Hematopoietic multipotent progenitor cell treated with erythropoietin and hydrocortisone succinate and interleukin-3 and kit ligand, for 15 days (in vitro differentiated cells): ENCODE measurements around the gene VPS37B.
"Not testable (repeated sequence)": the region's sequence is repeated elsewhere in the genome, so short reads cannot be mapped to it uniquely, and the experiment has no call there.

Experiments
- DNase-seq: peaks from one replicate; pipeline ENCODE4 v3.0.0-alpha.2; 2015; ENCODE audit warnings: low spot score

VPS37B gene, protein sequence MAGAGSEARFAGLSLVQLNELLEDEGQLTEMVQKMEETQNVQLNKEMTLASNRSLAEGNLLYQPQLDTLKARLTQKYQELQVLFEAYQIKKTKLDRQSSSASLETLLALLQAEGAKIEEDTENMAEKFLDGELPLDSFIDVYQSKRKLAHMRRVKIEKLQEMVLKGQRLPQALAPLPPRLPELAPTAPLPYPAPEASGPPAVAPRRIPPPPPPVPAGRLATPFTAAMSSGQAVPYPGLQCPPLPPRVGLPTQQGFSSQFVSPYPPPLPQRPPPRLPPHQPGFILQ

DNA sequence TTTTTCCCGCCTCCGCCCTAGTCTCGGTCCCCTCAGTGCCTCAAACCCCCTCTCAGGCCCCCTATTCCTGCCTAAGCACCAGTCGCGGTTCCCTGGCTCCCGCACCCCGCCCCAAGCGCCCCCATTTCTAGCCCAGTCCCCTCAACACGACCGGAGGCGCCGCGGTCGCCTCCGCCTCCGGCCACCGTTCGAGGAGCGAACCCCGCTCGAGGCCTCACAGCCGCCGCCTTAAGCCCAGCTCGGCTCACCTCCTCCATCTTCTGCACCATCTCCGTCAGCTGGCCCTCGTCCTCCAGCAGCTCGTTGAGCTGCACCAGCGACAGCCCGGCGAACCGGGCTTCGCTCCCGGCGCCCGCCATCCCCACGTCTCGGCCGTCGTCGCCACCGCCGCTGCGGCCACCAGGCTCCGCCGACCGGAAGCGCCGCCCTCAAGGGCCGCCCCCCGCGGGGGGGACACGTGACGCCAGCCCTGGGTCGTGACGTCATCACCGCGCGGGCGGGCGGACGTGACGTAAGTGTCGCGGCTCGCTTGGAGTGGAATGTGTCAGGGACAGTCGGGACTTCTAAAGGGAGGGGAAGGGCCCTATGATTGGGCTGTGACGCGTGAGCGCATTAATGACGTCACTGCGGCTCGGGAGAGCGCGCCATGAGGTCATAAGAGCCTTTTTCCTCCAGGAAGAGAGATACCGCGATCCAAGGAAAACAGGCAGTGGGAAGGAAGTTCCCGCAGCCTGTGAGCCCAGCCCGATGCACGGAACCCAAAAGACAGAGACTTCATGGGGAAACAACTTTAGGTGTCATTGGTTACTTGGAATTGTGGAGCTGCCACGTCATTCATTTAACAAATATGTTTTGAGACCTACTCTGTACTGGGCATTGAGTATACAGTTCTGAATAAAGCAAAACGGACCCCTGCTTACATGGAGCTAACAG, at the start of gene VPS37B:
VPS37B (minus strand) TSS at position 421 of the 933 bp plus-strand sequence; CDS start at position 359, 62 bp downstream.
- DNase-seq = peak; percentile 78

DNA sequence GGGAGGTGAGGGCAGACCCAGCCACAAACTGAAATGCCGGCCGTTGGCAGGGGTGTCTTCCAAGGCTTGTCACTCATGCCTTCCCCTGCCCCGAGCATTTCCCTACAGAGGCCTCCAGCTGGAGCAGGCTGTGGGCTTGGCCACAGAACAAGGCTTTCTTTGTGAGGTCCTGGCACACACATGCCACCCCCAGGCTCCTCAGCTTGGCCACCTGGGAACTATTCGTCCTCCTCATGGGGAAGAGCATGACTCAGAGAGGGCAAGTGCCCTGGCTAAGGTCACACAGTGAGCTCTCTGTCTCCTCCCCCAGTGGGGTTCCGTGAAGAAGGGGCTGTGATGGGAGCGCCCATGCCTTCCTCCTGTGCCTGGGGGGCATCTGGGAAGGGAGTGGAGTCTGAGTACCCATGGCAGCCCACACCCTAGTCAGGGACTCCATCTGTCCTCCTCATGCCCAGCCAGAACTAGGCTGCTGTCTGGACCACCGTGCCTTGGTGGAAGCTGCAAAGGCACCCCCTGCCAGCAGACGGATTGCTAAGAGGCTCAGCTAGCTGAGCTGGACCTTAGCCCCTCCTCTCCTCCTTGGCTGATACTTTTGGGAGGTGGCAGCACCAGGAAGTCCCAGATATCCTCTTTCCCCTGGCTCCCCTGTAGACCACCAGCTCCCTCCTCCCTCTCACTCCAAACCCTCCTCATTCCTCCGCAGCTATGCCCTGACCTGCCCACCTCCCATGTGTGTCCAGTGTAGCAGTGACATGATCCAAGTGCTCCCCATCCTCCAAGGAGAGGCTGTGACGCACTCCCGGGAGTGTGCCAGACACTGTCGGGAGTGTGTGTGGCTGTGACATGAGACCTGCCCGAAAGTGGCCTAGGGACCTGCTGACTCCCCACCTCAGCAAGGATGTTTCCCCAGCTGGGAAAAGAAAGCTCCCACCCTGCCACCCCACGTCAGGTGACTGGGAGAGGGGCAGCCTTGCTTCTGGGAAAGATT, 49.0 kb upstream of the VPS37B start:
- no peak for DNase-seq

DNA sequence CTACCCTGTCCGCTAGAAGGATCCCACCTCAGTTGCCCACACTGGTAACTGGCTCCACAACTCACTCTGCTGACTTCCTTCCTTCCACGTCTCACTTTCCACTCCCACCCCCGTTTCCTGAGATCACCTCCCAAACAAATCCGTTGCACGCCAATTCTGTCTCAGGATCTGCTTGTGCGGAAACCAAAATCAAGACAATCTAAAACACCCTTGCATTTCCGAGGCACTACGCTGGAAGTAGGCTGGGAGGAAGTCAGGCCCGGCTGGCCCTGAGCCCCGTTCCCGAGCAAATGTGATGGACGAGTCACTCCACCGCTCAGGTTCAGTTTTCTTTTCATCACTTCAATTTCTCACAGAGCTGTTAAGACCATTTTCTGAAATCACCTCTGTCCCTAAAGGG, 47.3 kb upstream of the VPS37B start:
- no peak for DNase-seq

DNA sequence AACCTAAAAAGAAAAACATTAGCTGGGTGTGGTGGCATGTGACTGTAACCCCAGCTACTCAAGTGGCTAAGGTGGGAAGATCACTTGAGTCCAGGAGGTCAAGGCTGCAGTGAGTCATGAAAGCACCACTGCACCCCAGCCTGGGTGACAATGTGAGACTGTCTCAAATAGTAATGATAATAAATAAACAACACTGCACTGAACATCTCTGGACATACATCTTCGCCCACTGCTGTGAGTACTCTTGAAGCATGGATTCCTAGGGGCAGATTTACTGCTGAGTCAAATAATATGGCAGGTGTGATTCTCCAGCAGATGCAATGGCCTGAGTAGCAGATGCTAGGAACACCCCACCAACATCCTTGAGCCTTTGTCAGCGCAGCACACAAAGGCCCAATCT, 46.7 kb upstream of the VPS37B start:
- no peak for DNase-seq

DNA sequence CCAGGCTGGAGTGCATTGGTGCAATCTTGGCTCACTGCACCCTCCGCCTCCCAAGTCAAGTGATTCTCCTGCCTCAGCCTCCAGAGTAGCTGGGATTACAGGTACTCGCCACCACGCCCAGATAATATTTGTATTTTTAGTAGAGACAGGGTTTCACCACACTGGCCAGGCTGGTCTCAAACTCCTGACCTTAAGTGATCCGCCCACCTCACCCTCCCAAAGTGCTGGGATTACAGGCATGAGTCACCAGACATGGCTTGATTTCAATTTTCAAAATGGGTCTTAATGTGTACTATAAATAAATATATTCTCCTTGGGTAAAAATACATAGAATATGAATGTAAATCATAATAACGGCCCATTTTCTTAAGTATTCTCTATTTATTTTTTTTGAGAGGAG, 45.4 kb upstream of the VPS37B start:
- DNase-seq = not testable (repeated sequence)

DNA sequence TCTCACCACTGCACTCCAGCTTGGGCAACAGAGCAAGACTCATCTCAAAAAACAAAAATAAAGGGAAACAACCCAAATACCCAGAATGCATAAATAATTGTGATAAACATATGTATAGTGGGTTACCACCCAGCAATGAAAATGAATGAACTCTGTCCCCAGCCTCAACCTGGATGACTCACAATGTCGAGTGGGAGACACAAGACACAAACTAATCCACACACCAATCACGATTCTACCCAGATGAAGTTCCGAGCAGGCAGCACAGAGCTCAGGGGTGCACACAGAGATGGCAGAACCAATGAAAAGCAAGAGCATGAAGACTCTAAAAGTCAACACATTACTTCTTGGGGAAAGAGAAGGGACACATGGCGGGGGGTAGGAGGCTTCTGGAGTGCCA, 43.2 kb upstream of the VPS37B start:
- no peak for DNase-seq

DNA sequence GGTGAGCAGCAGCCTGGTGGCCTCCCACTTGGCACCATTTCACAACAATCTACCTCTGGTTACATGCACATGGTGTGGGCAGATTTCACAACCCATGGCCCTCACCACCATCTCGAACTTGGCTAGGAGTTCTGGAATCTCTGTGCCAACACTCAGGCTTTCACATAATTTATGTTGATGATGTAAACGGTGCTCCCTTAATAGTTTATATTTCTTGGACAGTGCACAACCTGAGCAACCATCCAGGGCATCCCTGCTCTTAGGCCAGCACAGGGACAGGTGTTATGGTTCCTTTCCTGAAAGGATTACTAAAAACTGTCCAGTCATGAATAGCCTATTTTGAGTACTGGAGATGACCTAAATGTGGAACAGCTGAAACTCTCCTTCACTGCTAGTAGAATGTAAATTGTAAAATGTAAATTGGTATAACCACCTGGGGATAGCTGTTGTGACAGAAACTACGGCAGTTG, 41.7 kb upstream of the VPS37B start:
- no peak for DNase-seq

DNA sequence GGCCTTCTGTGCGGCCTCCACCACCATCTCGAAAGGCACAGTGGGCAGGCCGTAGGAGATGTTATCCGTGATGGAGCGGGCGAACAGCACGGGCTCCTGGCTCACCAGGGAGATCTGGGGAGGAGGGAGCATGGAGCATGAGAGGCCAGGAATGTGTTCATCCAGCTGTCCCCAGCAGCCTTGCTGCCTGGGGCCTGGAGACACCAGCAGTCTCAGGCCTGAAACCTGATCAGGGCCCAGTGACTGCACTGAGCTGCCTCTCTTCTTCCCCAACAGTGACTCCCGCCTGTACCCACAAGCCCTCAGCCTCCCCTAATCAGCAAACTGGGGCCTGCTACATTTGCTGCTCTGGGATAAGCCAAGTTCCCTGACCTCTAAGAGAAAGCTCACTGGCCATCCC, 39.4 kb upstream of the VPS37B start:
- DNase-seq = no peak

DNA sequence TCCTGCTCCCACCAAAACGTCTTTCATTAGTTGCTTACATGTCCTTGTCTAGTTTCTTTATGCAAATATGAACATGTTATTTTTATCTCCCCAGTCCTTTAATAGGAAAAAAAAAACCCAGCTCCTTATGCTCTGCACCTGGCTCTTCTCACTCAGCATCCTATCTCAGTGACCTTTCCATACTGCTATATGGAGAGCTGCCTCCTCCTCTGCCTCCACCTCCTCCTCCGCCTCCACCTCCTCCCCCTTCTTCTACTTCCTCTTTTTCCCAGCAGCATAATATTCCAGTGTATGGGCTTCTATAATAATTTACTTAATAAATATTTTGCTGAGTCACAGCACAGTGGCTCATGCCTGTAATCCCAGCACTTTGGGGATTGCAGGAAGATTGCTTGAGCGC, 38.8 kb upstream of the VPS37B start:
- DNase-seq = no peak

DNA sequence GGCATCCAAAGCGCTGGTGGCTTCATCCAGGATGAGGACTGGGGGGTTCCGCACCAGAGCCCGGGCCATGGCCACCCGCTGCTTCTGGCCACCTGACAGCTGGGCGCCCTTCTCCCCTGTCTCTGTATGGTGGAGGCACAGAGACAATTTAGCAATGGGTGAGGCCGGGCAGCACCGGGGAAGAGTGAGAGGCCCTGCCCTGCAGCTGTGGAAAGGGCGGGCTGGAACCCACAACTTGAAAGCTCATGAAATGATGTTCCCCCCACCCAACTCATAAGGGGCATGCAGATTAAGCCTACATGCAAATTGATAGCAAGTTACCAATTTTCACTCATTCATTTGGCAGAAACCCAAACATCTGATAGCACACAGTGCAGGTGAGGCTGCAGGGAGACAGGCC, 36.3 kb upstream of the VPS37B start:
- no peak for DNase-seq

DNA sequence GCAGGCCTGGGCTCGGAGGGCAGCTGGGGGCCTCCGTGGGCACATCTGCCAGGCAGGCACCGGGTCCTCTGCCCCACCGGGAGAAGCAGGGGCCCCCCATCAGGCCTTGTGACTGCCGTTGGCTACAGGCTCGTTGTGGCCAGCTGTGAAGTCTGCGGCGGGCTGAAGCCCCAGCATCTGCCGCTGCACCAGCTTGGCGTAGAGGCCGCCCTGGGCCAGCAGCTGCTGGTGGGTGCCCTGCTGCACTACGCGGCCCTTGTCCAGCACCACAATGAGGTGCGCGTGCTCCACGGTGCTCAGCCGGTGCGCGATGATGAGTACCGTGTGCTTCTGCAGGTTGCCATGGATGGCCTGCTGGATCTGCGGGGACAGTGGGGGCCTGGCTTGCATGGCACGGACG, 33.9 kb upstream of the VPS37B start:
- DNase-seq = no peak

DNA sequence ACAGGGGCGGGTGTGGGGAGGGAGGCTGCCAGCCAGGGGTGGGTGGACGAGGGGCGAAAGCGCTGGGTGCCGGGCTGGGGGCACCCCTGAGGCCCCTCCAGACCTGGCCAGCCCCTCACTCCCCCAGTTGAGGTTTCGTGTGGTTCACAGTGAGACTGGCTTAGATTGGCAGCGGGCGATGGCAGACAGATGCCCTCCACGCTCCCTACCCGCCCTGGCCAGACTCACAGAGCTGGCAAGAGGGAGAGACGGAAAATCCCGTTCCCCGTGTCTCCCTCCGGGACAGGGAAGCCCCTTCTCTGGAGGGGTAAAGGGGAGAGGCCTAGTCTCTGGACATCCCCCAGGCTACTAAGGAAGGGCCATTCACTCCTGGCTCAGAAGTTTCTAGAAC, 33.2 kb upstream of the VPS37B start:
- no peak for DNase-seq

DNA sequence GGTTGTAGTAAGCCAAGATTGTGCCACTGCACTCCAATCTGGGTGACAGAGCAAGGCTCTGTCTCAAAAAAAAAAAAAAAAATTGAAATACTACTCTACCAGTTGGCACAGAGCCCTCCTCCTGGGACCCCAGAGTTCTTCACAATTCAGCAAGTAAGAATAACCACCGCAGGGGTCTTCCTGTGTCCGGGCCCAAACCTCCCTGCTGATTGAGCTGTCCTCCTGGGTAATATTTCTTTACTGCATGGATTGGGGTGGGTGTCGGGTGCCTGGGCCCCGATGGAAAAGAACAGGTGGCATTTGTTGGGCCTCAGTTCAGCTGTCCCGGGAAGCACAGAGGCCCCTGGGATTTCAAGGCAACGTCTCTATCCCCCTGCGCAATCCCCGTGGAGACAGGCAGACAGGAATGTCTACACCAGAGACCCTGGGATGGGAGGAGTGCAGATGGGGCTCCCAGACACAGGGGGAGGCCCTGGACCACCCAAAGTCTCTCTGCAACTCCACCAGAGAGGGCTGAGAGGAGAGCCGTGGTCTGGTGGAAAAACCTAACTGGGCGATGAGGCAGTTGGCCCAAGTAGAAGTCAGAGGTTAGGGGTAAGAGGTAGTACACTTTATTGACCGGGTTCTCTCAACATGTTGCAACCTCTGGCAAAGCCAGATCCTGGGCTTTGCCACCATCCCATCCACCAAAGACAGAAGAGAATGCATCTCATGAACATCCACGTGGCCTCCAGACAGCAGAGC, 32.7 kb upstream of the VPS37B start:
- no peak for DNase-seq

DNA sequence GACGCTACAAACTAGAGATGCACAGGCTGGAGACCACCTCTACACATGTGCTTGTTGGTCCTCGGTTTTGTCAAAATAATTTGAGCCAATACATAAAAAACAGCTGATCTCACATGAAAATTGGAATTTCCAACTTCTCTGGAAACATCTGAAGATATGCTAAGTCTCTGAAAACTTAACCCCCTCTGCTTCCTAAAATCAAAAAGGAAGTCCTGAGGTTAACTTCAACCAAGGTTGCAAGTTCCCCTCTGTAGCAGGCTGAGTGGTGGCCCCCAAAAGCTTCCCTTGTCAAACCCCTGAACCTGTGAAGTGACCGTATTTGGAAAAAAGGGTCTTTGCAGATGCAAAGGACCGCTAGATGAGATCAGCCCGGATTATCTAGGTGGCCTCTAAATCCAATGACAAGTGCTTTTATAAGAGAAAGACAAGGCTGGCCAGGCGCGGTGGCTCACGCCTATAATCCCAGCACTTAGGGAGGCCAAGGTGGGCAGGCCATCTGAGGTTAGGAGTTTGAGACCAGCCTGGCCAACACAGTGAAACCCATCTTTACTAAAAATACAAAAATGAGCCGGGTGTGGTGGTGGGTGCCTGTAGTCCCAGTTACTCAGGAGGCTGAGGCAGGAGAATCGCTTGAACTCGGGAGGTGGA, 32.0 kb upstream of the VPS37B start:
- no peak for DNase-seq

DNA sequence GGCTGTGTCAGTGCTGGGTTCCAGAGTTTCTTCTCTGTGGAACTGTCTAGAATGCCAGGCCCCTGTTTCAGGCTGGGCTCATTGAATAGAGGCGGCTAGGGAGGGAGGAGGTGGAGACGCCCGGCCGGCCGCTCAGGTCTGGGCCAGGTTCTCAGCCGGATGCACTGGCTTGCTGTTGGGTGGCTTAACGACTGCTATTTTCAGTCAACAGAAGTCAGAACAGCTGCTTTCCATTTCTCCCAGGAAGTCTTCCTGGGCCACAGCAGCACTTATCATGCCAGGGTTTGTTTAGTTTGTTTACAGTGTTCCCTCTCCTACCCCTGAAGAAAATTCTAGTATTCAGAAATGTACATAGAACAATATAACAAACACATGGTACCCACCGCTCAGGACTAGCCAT, 26.0 kb upstream of the VPS37B start:
- no peak for DNase-seq

DNA sequence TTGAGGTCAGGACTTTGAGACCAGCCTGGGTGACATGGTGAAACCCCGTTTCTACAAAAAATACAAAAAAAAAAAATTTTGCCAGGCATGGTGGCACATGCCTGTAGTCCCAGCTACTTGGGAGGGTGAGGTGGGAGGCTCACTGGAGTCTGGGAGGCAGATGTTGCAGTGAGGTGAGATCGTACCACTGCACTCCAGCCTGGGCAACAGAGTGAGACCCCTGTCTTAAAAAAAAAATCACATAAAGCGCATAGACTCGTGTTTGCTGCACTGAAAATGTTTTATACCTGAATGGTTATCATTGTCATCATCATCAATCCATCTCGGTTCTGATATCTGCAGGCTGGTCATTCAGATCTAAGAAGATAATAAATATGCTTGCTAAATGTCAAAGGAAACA, 24.8 kb upstream of the VPS37B start:
- no peak for DNase-seq

DNA sequence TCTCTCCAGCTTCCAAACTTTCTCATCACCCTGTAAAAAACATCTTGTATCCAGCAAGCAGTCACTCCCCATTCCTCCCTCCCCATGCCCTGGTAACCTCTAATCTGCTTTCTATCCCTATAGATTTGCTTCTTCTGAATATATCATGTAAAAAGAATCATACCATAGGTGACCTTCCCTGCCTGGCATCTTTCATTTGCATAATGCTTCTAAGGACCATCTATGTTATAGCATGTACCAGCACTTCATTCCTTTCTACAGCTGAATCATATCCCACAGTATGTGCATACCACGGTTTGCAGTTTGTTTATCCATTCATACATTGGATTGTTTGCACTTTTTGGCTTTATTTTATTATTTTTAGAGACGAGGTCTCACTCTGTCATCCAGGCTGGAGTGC, 22.9 kb upstream of the VPS37B start:
- DNase-seq = no peak

DNA sequence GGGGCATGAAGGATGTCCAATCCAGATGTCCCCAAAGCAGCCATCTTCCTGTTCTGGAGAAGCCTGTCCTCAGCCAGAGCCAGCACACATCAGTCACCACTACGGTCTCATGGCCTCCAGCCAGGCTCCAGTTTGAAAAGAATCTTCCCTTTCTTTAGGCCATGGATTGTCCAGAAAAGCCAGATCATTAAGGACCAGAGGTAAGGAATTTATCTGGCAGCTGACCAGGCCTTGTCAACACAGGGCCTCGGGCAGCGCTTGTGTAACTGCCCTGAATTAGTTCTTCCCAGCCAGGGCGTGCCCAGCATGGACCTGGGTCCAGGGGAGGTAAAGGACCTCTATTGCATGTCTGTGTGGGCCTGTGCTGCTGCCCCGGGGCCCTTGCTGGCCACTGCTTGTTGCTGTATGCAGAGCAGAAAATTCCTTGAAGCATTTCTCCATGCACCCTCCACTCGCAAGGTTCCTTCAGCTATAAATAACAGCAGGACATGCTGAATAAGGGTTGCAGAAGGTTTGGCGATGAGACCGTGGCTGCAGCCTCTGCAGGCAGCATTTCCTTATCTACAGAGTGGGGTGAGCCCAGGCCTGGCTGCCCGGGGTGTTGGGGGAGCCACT, 21.7 kb upstream of the VPS37B start:
- no peak for DNase-seq

DNA sequence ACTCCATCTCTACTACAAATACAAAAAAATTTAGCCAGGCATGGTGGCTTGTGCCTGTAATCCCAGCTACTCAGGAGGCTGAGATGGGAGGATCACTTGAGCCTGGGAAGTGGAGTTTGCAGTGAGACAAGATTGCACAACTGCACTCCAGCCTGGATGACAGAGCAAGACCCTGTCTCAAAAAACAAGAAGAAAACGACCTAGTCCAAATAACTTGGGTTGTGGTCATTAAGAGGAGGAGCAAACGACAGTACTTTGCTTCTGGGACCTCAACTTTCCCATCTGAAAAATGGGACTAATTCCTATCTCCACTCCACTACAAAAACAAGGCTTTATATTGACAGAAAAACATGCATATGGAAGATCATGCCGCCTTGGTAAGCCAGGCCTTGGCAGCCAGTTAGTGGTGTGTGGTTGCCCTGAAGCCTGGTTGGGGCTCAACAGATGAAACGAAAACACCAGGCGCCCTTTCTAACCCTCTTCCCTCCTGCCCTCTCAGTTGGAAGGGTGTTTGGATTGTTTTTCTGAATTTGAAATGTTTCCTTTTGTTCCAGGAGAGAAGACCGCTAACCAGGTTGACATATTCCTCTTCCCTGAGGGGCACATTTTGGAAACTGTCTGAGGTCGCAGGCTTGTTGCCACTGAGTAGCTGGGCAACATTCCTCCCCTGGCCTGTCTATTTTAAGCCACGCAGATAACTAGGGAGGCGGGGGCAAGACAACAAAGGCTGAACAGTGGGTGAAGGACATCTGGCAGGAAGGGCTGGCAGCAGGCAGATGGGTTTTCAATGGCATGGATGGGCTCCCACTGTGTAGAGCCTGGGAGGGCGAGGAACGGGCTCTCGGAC, 13.7 kb upstream of the VPS37B start:
- DNase-seq = no peak
